Kidney epithelial cell (primary cell): ENCODE measurements around the gene CD27. TPM values are rescaled to one million over a fixed set of nuclear protein-coding genes. Genes with fewer than 3 reads are reported as not detected.

Source experiments
- DNase-seq: peaks from one replicate; pipeline ENCODE4 v3.0.0-alpha.2; 2010; ENCODE audit warnings: low read depth
- H3K27me3 ChIP-seq: 2 replicates; pipeline ENCODE4 v1.6.0; 2011; ENCODE audit warnings: low read length; ENCODE audit not compliant: control insufficient read depth, insufficient read depth
- H3K36me3 ChIP-seq: 2 replicates; pipeline ENCODE4 v1.5.1; 2011; ENCODE audit warnings: low read length; ENCODE audit not compliant: control insufficient read depth, insufficient read depth
- H3K4me3 ChIP-seq: 2 replicates; pipeline ENCODE4 v1.5.1; 2011; ENCODE audit warnings: low read depth, mild to moderate bottlenecking, control low read depth, low read length
- total RNA-seq: library from RNA; depleted of rRNA; stranded (reverse); fragments of >200 nt; gene quantifications from 2 replicates; pipeline ENCODE4 v1.2.3, GENCODE V29; 2015
- TF ChIP-seq, protein P1 (sequence below): IDR thresholded peaks from 2 replicates; pipeline ENCODE4 v1.5.1; 2011; ENCODE audit warnings: mild to moderate bottlenecking, moderate library complexity, low read length, control low read depth, inconsistent platforms; ENCODE audit not compliant: insufficient read depth, poor library complexity, severe bottlenecking

Gene CD27
- total RNA-seq, 1 donor from 2014 or later = not detected

DNA sequence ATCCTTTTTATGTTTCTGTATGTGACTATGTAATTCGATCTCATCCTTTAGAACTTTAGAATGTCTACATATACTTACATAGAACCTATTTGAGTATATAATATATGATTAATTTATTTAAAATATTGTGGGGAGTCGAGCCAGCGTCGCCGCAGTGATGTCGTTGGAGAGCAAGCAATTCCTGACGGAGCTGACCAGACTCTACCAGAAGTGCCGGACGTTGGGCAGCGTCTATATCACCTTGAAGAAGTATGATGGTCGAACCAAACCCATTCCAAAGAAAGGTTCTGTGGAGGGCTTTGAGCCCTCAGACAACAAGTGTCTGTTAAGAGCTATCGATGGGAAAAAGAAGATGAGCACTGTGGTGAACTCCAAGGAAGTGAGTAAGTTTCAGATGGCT is 6.4 kb upstream of the CD27 start:
- no peak overlapping the region for H3K4me3 ChIP-seq
- H3K36me3 ChIP-seq = no peaks in the 10 kb centered on the region
- TF ChIP-seq, protein P1, sequence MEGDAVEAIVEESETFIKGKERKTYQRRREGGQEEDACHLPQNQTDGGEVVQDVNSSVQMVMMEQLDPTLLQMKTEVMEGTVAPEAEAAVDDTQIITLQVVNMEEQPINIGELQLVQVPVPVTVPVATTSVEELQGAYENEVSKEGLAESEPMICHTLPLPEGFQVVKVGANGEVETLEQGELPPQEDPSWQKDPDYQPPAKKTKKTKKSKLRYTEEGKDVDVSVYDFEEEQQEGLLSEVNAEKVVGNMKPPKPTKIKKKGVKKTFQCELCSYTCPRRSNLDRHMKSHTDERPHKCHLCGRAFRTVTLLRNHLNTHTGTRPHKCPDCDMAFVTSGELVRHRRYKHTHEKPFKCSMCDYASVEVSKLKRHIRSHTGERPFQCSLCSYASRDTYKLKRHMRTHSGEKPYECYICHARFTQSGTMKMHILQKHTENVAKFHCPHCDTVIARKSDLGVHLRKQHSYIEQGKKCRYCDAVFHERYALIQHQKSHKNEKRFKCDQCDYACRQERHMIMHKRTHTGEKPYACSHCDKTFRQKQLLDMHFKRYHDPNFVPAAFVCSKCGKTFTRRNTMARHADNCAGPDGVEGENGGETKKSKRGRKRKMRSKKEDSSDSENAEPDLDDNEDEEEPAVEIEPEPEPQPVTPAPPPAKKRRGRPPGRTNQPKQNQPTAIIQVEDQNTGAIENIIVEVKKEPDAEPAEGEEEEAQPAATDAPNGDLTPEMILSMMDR = no peak
- no peak for DNase-seq
- no peaks in the 10 kb centered on the region for H3K27me3 ChIP-seq

DNA sequence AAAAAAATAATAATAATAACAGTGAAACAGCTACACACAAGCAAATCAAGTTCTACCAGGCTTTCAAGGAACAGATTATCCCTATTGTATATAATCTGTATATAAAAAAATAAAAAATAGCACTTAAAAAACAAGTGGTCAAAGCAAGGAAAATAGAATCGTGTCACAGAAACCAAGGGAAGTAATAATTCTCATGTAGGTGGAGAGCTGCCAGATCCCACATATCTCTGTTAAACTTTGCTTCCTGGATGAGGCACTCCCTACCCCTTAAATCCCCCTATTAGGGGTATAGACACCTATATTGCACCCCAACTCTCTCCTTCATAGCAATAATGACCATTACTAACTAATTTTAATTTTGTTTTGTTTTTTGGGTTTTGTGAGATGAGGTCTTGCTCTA is 4.4 kb upstream of the CD27 start:
- TF ChIP-seq, protein P1 = no peak
- no peak for DNase-seq
- H3K36me3 ChIP-seq = no peaks in the 10 kb centered on the region
- H3K4me3 ChIP-seq = no peak overlapping the region
- H3K27me3 ChIP-seq = no peaks in the 10 kb centered on the region

DNA sequence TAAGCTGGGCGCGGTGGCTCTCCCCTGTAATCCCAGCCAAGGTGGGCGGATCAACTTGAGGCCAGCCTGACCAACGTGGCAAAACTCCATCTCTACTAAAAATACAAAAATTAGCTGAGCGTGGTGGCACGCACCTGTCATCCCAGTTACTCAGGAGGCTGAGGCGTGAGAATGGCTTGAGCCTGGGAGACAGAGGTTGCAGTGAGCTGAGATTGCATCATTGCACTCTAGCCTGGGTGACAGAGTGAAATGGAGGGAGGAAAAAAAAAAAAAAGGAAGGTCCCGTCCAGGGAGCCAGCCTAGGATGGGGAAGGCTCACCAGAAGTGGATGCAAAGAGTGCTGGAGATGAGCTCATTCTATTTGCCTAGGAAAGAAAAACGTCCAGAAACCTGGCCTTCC is 1.9 kb upstream of the CD27 start:
- Histone ChIP-seq H3K27me3 (no peaks in the 10 kb centered on the region), H3K36me3 (no peaks in the 10 kb centered on the region)
- TF ChIP-seq, protein P1 = no peak

DNA sequence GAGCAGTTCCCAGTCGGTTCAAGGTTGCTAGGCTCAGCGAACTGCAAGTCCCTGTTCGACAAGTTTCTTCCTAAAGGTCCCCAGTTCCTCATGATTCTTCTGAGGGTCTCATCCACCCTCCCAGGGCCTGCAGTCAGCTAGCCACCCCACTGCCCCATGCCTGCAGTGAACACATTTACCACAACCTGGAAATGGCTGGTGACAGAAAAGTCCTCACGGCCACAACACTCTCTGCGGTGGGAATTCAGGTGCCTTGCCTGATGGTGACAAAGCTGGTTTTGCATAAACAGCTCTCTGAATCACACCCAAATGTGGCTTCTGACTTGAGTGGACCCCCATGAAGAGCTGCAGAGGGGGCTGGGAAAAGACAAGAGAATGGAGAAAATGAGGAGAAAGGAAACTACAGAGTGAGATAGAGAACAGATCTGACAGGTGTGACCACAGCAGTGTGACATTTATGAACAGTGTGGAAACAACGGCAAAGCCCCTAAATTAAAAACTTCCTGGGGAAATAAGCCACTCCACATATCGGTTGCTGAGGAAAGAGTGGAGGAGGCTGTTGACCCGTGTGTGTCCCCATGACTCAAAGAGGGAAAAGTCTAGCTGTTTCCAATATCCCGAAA is 1.3 kb upstream of the CD27 start:
- DNase-seq = no peak
- Histone ChIP-seq H3K27me3 (no peaks in the 10 kb centered on the region), H3K4me3 (no peak overlapping the region), H3K36me3 (no peaks in the 10 kb centered on the region)
- TF ChIP-seq, protein P1 = no peak

More for the DNA sequence above, 1.9 kb upstream of the CD27 start:
- no peak for DNase-seq
- H3K4me3 ChIP-seq = no peak overlapping the region

DNA sequence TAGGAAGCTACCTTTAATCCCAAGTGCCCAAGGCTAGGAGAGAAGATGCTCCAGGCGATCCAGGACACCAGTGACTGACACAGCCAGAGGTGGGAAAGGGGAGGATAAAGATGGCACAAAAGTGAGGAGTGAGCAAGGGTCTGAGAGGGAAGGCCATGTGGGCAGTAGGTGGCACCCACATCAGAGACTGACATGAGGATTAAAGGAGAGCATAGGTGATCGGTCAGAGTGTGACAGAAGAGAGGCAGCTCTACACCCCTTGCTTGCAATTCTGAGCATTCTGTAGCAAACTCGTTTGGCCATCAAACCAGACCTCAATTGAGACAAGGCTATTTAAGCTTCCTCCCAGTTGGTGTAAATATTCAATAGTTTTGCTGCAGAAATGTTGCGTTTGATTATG is 724 bp upstream of the CD27 start:
- H3K27me3 ChIP-seq = no peaks in the 10 kb centered on the region
- TF ChIP-seq, protein P1 = no peak
- no peak overlapping the region for H3K4me3 ChIP-seq
- no peaks in the 10 kb centered on the region for H3K36me3 ChIP-seq
- no peak for DNase-seq
